ENCODE measurements around the gene TBCEL.

TBCEL gene

DNA sequence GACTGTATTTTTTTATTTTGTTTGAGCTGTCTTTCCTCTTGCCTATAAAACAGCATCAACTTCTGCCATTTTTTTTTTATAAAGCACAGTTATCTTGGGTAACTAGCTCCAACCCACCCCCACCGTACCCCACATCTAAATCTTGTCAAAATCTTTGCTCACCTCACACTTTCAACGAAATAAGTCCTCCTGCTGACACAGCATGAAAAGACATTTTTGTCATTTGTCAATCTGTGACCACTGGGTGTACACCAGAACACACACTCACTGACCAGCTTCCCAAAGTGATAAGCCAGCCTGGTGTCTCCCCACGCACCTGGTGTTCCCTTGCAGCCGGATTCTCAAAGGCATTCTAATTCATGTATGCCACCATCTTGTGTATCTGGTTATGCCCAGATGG is 75.5 kb downstream of the TBCEL start:
- Histone ChIP-seq H3K36me3 (ENCODE audit: low read depth) (no peaks in the 10 kb centered on the region), H3K27ac (ENCODE audit: poor library complexity, severe bottlenecking) (no peak overlapping the region), H3K4me1 (ENCODE audit: insufficient read depth, poor library complexity, severe bottlenecking) (no peaks in the 10 kb centered on the region), H3K9me3 (ENCODE audit: severe bottlenecking) (no peaks in the 10 kb centered on the region), H3K27me3 (ENCODE audit: insufficient read depth, poor library complexity, severe bottlenecking) (peaks cover 14% of the 10 kb centered on the region), H3K4me3 (ENCODE audit: severe bottlenecking) (no peak overlapping the region)
- TF ChIP-seq, protein P1, sequence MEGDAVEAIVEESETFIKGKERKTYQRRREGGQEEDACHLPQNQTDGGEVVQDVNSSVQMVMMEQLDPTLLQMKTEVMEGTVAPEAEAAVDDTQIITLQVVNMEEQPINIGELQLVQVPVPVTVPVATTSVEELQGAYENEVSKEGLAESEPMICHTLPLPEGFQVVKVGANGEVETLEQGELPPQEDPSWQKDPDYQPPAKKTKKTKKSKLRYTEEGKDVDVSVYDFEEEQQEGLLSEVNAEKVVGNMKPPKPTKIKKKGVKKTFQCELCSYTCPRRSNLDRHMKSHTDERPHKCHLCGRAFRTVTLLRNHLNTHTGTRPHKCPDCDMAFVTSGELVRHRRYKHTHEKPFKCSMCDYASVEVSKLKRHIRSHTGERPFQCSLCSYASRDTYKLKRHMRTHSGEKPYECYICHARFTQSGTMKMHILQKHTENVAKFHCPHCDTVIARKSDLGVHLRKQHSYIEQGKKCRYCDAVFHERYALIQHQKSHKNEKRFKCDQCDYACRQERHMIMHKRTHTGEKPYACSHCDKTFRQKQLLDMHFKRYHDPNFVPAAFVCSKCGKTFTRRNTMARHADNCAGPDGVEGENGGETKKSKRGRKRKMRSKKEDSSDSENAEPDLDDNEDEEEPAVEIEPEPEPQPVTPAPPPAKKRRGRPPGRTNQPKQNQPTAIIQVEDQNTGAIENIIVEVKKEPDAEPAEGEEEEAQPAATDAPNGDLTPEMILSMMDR (IDR thresholded peaks at IDR 0.05; ENCODE audit: poor library complexity, severe bottlenecking), result no peak
- no peak for DNase-seq (ENCODE audit: low spot score)
- no peak for ATAC-seq (ENCODE audit: low read depth)

DNA sequence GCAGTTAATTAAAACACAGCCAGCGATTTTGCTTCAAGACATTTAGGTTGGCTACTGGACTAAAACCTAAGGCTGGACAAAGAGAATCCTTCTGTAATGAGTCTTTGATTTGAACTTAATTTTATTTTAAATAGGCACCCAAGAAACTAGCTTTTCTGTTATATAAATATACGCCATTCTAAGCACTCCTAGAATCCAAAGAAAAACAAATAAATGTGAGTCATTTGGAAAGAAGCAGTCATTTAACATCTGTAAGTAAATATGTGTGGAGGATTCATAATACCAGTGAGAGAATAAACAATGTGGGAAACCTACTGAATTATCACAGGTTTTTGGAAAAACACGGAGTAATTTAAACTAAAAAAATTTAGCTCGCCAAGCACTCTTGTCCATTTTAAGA is 76.0 kb downstream of the TBCEL start:
- H3K27ac ChIP-seq (ENCODE audit: poor library complexity, severe bottlenecking), result no peak overlapping the region

DNA sequence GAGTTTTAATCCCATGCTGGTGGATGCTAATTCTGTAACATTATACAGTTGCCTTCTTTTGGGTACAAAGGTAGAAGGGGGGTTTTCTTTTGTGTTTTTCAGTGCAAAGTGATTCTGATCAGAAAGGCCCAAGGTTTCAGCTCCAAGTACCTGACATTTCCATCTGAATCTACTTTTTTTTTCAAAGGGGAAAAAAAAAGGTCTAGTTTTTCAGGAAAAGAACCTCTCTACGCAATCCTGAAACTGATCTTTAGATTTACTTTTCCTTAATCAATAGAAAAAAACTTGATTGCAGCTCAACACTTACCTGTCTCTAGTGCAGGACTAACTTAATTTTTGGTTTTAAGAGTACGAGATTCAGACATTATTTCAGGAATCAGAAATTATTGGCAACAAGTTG is 77.0 kb downstream of the TBCEL start, which contains the start of gene TECTA:
Gene TECTA (plus strand): TSS at position 301 of the 400 bp plus-strand sequence. CDS start 1,423 bp downstream, outside the sequence.
- Histone ChIP-seq H3K27ac (ENCODE audit: poor library complexity, severe bottlenecking) (no peak within 1 kb of the TSS), H3K4me3 (ENCODE audit: severe bottlenecking) (no peak within 1 kb of the TSS), H3K9me3 (ENCODE audit: severe bottlenecking) (no peaks in the 10 kb centered on the region), H3K36me3 (ENCODE audit: low read depth) (no peaks in the 10 kb centered on the region), H3K4me1 (ENCODE audit: insufficient read depth, poor library complexity, severe bottlenecking) (no peaks in the 10 kb centered on the region), H3K27me3 (ENCODE audit: insufficient read depth, poor library complexity, severe bottlenecking) (peaks cover 14% of the 10 kb centered on the region)
- TF ChIP-seq, protein P1 (IDR thresholded peaks at IDR 0.05; ENCODE audit: poor library complexity, severe bottlenecking), result no peak
- no peak for ATAC-seq (ENCODE audit: low read depth)
- DNase-seq (ENCODE audit: low spot score), result no peak

More for the DNA sequence above, 76.0 kb downstream of the TBCEL start:
- TF ChIP-seq, protein P1 (IDR thresholded peaks at IDR 0.05; ENCODE audit: poor library complexity, severe bottlenecking), result no peak
- DNase-seq (ENCODE audit: low spot score) (no peak), ATAC-seq (ENCODE audit: low read depth) (no peak)
- Histone ChIP-seq H3K4me3 (ENCODE audit: severe bottlenecking) (no peak overlapping the region), H3K9me3 (ENCODE audit: severe bottlenecking) (no peaks in the 10 kb centered on the region), H3K36me3 (ENCODE audit: low read depth) (no peaks in the 10 kb centered on the region), H3K27me3 (ENCODE audit: insufficient read depth, poor library complexity, severe bottlenecking) (peaks cover 14% of the 10 kb centered on the region), H3K4me1 (ENCODE audit: insufficient read depth, poor library complexity, severe bottlenecking) (no peaks in the 10 kb centered on the region)

DNA sequence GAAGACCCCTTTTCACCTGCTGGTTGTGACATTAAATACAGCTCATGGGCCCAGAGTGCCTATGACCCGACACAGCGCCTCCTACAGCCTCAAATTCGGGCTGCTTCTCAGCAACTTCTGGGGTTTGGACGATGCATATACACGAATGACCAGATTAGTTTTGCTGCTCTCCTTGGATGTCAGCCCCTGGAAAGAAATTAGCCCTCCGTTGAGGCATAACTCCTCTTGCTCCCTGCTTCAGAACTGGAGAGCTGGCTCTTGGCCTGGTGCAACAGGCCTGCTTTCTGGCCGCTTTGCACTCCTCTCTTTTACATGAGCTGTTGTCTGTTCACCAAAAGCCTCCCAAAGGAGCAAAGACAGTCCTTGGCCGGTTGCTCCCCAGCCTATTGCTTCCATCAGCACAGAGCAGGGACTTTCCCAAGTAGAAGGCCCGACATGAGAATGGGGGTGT is 80.4 kb downstream of the TBCEL start:
- ATAC-seq (ENCODE audit: low read depth), result no peak
- H3K27ac ChIP-seq (ENCODE audit: poor library complexity, severe bottlenecking), result no peak overlapping the region
- no peaks in the 10 kb centered on the region for H3K4me1 ChIP-seq (ENCODE audit: insufficient read depth, poor library complexity, severe bottlenecking)
- H3K4me3 ChIP-seq (ENCODE audit: severe bottlenecking), result no peak overlapping the region
- H3K9me3 ChIP-seq (ENCODE audit: severe bottlenecking), result no peaks in the 10 kb centered on the region
- H3K36me3 ChIP-seq (ENCODE audit: low read depth), result no peaks in the 10 kb centered on the region
- H3K27me3 ChIP-seq (ENCODE audit: insufficient read depth, poor library complexity, severe bottlenecking), result peaks cover 14% of the 10 kb centered on the region
- TF ChIP-seq, protein P1 (IDR thresholded peaks at IDR 0.05; ENCODE audit: poor library complexity, severe bottlenecking), result no peak
- no peak for DNase-seq (ENCODE audit: low spot score)

DNA sequence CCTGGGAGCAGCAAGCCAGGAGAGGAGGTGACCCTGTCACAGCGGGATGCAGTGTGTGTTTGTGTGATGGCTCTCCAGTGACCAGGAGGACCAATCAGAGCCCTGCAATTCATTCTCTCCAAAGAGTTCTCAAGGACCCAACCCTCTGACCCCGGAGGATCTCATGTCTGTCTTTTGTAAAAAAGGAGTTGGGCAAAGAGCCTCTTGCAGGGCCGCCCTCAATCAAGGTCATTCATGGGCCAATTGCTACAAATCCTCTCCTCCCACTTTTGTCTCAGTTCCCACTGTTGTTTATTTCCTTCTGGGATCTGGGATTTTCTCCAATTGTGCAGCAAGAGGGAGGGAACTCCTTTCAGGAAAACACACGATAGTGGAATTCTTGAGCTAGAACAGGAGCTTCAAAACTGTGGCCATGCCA is 81.2 kb downstream of the TBCEL start:
- no peaks in the 10 kb centered on the region for H3K9me3 ChIP-seq (ENCODE audit: severe bottlenecking)
- H3K27me3 ChIP-seq (ENCODE audit: insufficient read depth, poor library complexity, severe bottlenecking), result peaks cover 14% of the 10 kb centered on the region
- H3K4me3 ChIP-seq (ENCODE audit: severe bottlenecking), result no peak overlapping the region
- ATAC-seq (ENCODE audit: low read depth) (no peak), DNase-seq (ENCODE audit: low spot score) (no peak)
- H3K36me3 ChIP-seq (ENCODE audit: low read depth), result no peaks in the 10 kb centered on the region
- no peak overlapping the region for H3K27ac ChIP-seq (ENCODE audit: poor library complexity, severe bottlenecking)
- TF ChIP-seq, protein P1 (IDR thresholded peaks at IDR 0.05; ENCODE audit: poor library complexity, severe bottlenecking), result no peak
- no peaks in the 10 kb centered on the region for H3K4me1 ChIP-seq (ENCODE audit: insufficient read depth, poor library complexity, severe bottlenecking)

Data from RWPE2 (cell line).